HG02973 (cell line): Measurements from ENCODE around the gene ANAPC1.
"Not testable (repeated sequence)": the region's sequence is repeated elsewhere in the genome, so short reads cannot be mapped to it uniquely, and the experiment has no call there.

Experiments
- ATAC-seq: cut with Tn5 transposase; IDR thresholded peaks from one replicate; pipeline ENCODE4 v1.9.1; 2021; ENCODE audit warnings: moderate library complexity; ENCODE audit not compliant: unreplicated experiment

ANAPC1 gene

GRCh38 chr2:111830479-111830878 lies 53.5 kb downstream of the ANAPC1 start:
- not testable (repeated sequence) for ATAC-seq

GRCh38 chr2:111828217-111828766 lies 55.7 kb downstream of the ANAPC1 start:
- ATAC-seq: not testable (repeated sequence)

DNA sequence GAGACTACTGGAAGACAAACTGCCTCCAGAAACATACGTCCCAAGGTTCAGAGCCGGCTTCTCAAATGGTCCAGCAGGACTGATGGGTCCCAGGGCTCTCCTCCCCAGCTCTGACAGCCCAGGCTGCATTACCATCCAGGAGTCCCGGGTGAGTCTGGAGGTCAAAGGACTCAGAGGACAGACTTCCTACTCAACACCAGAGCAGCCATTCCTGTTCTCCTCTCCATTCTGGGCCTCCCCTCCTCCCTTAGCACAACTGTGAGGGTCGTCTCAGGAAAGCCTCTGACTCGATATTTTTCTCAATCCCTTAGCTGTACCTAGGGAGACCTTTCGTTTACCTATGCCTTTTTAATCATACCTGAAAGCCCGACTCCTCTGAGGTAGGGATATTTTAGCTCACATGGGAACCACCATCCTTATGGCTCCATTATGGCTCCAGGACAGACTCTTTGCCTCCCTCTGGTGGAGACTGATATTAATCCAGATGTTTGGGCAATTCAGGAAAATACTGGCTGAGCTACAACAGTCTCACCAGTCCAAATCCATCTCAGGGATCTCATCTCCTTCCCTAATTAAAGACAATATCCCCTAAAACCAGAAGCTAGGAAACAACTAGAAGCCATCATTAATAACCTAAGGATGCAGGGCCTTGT lies 70.9 kb downstream of the ANAPC1 start:
- not testable (repeated sequence) for ATAC-seq

- not testable (repeated sequence) for ATAC-seq
These were observed 93.4 kb downstream of the ANAPC1 start for GRCh38 chr2:111790633-111791032.

DNA sequence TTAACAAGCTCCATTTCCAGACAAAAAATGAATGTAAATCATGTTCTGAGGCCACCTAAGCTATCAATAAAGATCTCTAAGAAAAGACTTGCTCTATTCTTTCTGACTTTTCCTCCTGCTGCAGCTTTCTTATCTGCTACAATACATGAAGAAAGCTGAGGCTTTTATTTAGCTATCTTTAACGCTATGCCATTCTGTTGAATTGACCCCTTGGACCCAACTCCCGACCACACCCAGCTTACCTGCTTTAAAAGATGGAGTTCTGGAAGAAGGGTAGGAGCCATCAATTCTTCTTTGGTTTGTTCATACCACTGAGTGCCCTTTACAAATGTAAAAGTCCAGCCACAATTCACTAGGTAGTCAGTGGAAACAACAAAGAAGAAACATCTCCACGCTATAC lies 99.9 kb downstream of the ANAPC1 start:
- not testable (repeated sequence) for ATAC-seq

- ATAC-seq: not testable (repeated sequence)
These were observed 101.8 kb downstream of the ANAPC1 start for GRCh38 chr2:111782195-111782594.

GRCh38 chr2:111781443-111782094 lies 102.4 kb downstream of the ANAPC1 start:
- ATAC-seq: not testable (repeated sequence)

- not testable (repeated sequence) for ATAC-seq
These were observed 106.8 kb downstream of the ANAPC1 start for GRCh38 chr2:111777155-111777554.

- ATAC-seq: not testable (repeated sequence)
These were observed 107.7 kb downstream of the ANAPC1 start for GRCh38 chr2:111776296-111776695.

- not testable (repeated sequence) for ATAC-seq
These were observed 111.8 kb downstream of the ANAPC1 start for GRCh38 chr2:111772180-111772579.

DNA sequence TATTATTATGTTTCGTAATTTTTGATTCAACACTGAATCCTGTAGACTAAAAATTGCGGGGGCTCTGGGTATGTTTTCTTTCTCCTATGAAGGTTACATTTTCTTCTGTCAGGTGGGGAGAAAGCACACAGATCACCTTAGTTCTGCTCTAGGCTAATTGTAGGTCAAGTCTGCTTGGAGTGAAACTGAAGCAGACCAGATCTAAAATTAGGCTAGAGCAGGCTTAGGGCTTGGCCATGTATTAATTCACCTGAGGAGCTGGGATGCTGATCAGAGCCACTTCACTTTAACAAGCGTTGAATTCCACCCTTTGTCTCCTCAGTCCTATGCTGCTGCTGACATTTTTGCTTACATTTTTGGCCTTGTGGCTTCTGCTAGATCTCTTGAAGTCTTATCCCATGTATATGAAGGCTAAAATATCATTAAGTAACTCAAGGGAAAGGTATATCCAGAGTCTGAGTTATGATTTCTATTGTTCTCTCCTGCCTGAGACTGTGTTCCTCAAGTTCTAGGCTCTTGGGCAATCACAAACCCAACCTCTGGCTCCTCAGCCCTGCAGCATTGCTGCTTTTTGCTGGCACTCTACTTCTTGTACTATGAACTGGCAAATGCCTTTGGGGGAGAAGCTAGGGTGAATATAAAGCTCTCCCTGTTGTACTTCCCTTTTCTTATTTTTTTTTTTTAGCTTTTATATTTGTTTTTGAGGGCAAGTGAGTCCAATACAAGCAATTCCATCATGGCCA lies 112.9 kb downstream of the ANAPC1 start:
- not testable (repeated sequence) for ATAC-seq

- ATAC-seq: not testable (repeated sequence)
These were observed 115.5 kb downstream of the ANAPC1 start for GRCh38 chr2:111768266-111769190.

GRCh38 chr2:111767087-111767486 lies 116.9 kb downstream of the ANAPC1 start:
- ATAC-seq: not testable (repeated sequence)

DNA sequence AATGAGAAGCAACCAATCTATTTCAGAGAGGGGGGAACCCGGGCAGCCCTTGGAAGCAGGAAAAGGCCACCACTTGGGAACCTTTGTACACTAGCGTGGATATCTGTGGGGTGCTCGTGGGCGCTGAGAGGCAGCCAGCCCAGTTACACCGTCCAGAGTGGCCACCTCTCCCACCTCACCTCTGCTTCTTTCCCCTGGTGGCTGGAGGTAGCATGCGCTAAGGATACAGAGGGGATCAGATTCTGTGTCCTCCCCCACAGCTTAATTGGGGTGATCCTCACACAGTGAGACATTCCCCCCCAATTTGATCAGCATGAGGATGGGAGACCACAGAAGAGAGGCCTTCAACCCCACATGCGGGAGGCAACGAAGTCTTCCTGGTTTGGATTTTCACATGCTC lies 117.7 kb downstream of the ANAPC1 start:
- ATAC-seq: not testable (repeated sequence)

- not testable (repeated sequence) for ATAC-seq
These were observed 119.8 kb downstream of the ANAPC1 start for GRCh38 chr2:111764151-111764550.

GRCh38 chr2:111760697-111761284 lies 123.2 kb downstream of the ANAPC1 start:
- ATAC-seq: not testable (repeated sequence)

GRCh38 chr2:111752533-111752932 lies 131.5 kb downstream of the ANAPC1 start:
- ATAC-seq: not testable (repeated sequence)

- not testable (repeated sequence) for ATAC-seq
These were observed 133.4 kb downstream of the ANAPC1 start for GRCh38 chr2:111750641-111751040.

DNA sequence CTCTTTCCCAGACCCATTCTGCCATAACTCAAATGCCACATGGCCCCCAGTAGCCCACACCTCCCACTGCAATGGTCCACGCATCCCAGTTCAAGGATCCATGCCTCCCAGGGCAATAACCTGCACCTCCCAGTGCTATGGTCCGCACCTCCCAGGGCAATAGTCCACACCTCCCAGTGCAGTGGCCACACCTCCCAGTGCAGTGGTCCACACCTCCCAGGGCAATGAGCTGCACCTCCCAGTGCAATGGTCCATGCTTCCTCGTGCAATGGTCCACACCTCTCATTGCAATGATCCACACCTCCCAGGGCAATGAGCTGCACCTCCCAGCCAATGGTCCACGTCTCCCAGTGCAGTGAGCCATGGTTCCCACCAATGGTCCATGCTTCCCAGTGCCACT lies 135.6 kb downstream of the ANAPC1 start:
- not testable (repeated sequence) for ATAC-seq
